ENCODE results near the gene RALY.

The RALY gene

GRCh38 chr20:34089655-34090345 lies 96.1 kb downstream of the RALY start:
- H3K27ac ChIP-seq = peak overlapping the region; percentile 92

DNA sequence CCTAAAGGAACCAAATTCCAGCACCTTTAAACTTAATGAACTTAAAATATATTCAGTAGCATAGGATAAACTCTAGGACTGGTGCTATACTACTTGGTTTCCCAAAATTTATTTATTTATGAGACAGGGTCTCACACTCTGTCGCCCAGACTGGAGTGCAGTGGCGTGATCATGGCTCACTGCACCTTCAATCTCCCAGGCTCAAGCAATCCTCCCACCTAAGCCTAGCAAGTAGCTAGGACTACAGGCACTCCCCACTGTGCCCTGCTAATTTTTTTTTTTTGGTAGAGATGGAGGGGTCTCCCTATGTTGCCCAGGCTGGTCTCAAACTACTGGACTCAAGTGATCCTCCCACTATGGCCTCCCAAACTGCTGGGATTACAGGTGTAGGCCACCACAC lies 96.9 kb downstream of the RALY start:
- TF ChIP-seq, protein P1, sequence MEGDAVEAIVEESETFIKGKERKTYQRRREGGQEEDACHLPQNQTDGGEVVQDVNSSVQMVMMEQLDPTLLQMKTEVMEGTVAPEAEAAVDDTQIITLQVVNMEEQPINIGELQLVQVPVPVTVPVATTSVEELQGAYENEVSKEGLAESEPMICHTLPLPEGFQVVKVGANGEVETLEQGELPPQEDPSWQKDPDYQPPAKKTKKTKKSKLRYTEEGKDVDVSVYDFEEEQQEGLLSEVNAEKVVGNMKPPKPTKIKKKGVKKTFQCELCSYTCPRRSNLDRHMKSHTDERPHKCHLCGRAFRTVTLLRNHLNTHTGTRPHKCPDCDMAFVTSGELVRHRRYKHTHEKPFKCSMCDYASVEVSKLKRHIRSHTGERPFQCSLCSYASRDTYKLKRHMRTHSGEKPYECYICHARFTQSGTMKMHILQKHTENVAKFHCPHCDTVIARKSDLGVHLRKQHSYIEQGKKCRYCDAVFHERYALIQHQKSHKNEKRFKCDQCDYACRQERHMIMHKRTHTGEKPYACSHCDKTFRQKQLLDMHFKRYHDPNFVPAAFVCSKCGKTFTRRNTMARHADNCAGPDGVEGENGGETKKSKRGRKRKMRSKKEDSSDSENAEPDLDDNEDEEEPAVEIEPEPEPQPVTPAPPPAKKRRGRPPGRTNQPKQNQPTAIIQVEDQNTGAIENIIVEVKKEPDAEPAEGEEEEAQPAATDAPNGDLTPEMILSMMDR (conservative IDR thresholded peaks at IDR 0.05) = no peak
- peak overlapping the region; percentile 92 for H3K27ac ChIP-seq

More at GRCh38 chr20:34089655-34090345, 96.1 kb downstream of the RALY start:
- TF ChIP-seq, protein P1 (conservative IDR thresholded peaks at IDR 0.05) = no peak

- TF ChIP-seq, protein P1 (conservative IDR thresholded peaks at IDR 0.05) = no peak
- peak overlapping the region; percentile 92 for H3K27ac ChIP-seq
These were observed 98.0 kb downstream of the RALY start for GRCh38 chr20:34091637-34092200.

- peak overlapping the region; percentile 92; the same call in 1 of the 2 replicates for H3K27ac ChIP-seq
- TF ChIP-seq, protein P1 (conservative IDR thresholded peaks at IDR 0.05) = no peak
These were observed 100.2 kb downstream of the RALY start for GRCh38 chr20:34093895-34094294.

DNA sequence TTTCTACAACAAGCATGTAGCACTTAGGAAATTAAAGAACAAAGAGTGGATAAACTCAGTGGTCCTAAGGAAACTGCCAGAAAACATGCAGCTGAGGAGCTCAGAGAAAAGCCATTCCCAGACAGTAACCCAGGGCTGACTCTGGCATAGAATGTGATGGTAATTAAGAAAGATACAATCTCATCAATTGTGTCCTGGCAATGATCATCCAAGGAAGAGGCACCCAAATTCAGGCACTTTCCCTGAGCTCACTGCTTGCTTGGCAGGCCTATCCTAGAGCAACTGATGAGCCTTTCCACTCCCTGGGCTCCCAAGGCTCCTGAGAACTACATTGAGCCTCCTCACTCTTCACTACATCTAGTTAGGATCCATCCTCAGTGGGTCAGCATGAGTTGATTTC lies 102.1 kb downstream of the RALY start:
- TF ChIP-seq, protein P1 (conservative IDR thresholded peaks at IDR 0.05) = no peak
- H3K27ac ChIP-seq = no peak overlapping the region

DNA sequence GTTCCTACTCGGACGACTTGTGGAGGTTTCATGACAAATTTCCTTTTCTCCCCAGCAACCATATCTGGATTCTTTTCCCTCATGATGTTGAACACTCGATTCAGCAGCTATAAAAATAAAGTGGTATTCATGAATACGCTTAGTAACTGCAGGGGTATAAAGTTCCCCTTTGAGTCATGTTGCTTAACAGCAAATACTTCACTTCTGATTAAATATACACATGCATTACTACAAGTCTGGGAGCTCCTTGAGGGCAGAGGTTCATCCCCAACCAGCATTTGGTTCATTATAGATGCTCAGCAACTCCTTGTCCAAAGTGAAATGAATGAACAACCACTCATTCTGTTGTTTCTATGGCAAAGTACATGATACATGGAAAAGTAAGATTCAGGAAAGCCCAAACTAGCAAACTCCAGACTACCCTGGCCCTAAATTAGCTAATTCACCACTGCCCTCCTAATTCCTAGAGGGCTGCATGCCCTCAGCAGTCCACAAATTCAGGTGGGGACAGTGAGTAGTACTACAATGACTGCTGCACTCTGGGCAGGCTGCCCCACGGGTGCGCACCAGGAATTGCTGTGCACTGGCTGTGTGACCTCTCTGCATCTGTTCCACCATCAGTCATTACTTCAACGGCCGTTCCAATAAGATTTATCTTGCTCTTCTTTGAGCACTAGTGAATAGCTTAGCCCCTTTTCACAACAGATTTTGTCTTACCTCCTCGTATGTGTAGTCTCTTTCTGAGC lies 103.2 kb downstream of the RALY start:
- H3K27ac ChIP-seq = no peak overlapping the region
- TF ChIP-seq, protein P1 (conservative IDR thresholded peaks at IDR 0.05) = no peak

DNA sequence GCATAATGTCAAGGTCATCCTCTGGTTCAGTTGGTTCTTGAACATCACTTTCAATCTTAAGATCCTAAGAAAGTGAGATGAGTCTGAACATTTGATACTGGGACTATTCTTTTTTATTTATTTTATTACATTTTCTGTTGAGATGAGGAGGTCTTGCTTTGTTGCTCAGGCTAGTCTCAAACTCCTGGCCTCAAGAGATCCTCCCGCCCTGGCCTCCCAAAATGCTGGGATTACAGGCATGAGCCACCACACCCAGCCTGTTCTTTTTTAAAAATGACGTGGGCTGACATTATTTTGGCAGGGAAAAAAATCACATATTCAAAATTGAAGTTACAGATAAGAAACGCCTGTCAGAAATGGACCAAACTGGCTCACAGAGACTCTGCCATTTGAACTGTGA lies 104.9 kb downstream of the RALY start:
- TF ChIP-seq, protein P1 (conservative IDR thresholded peaks at IDR 0.05) = no peak
- H3K27ac ChIP-seq = no peak overlapping the region
